Measurements from ENCODE around the gene ASXL1. TPM values are rescaled to one million over a fixed set of nuclear protein-coding genes. Genes with fewer than 3 reads are reported as not detected.

ASXL1 gene
- total RNA-seq, 1 donor from 2014 or later: 25.0 TPM

DNA sequence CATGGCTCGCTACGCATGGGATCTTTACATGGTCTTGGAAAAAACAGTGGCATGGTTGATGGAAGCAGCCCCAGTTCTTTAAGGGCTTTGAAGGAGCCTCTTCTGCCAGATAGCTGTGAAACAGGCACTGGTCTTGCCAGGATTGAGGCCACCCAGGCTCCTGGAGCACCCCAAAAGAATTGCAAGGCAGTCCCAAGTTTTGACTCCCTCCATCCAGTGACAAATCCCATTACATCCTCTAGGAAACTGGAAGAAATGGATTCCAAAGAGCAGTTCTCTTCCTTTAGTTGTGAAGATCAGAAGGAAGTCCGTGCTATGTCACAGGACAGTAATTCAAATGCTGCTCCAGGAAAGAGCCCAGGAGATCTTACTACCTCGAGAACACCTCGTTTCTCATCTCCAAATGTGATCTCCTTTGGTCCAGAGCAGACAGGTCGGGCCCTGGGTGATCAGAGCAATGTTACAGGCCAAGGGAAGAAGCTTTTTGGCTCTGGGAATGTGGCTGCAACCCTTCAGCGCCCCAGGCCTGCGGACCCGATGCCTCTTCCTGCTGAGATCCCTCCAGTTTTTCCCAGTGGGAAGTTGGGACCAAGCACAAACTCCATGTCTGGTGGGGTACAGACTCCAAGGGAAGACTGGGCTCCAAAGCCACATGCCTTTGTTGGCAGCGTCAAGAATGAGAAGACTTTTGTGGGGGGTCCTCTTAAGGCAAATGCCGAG is 78.2 kb downstream of the ASXL1 start:
- H3K4me3 ChIP-seq: no peak overlapping the region
- no peak for DNase-seq
- no peaks in the 10 kb centered on the region for H3K27me3 ChIP-seq (ENCODE audit: low read depth)
- H3K27ac ChIP-seq (replicated peaks): no peak overlapping the region
- H3K36me3 ChIP-seq: peaks cover 81% of the 10 kb centered on the region
- intact Hi-C loops (cut with micrococcal nuclease): no loop called here
- H3K9me3 ChIP-seq (replicated peaks): no peaks in the 10 kb centered on the region
- peaks cover 32% of the 10 kb centered on the region for H3K4me1 ChIP-seq
- TF ChIP-seq CTCF (IDR thresholded peaks at IDR 0.05; ENCODE audit: borderline replicate concordance): no peak

GRCh38 chr20:32436968-32437367 is 78.8 kb downstream of the ASXL1 start:
- Histone ChIP-seq H3K4me1 (peaks cover 25% of the 10 kb centered on the region), H3K27ac (replicated peaks) (no peak overlapping the region), H3K36me3 (peaks cover 81% of the 10 kb centered on the region), H3K27me3 (ENCODE audit: low read depth) (no peaks in the 10 kb centered on the region), H3K9me3 (replicated peaks) (no peaks in the 10 kb centered on the region), H3K4me3 (no peak overlapping the region)
- intact Hi-C loops (cut with micrococcal nuclease): no loop called here
- TF ChIP-seq CTCF (IDR thresholded peaks at IDR 0.05; ENCODE audit: borderline replicate concordance): no peak
- DNase-seq: no peak

- no peak overlapping the region for H3K27ac ChIP-seq (replicated peaks)
- H3K4me1 ChIP-seq: peaks cover 20% of the 10 kb centered on the region
- no peaks in the 10 kb centered on the region for H3K9me3 ChIP-seq (replicated peaks)
- TF ChIP-seq CTCF (IDR thresholded peaks at IDR 0.05; ENCODE audit: borderline replicate concordance): no peak
- no peaks in the 10 kb centered on the region for H3K27me3 ChIP-seq (ENCODE audit: low read depth)
- no peak for DNase-seq
- intact Hi-C loops (cut with micrococcal nuclease): no loop called here
- H3K36me3 ChIP-seq: peaks cover 79% of the 10 kb centered on the region
- H3K4me3 ChIP-seq: no peak overlapping the region
Observed at GRCh38 chr20:32437391-32438074, 79.4 kb downstream of the ASXL1 start.

GRCh38 chr20:32438331-32438858 is 80.3 kb downstream of the ASXL1 start:
- no peak for TF ChIP-seq CTCF (IDR thresholded peaks at IDR 0.05; ENCODE audit: borderline replicate concordance)
- intact Hi-C loops (cut with micrococcal nuclease): no loop called here
- Histone ChIP-seq H3K9me3 (replicated peaks) (no peaks in the 10 kb centered on the region), H3K27ac (replicated peaks) (no peak overlapping the region), H3K36me3 (peaks cover 70% of the 10 kb centered on the region), H3K4me1 (peaks cover 11% of the 10 kb centered on the region), H3K27me3 (ENCODE audit: low read depth) (no peaks in the 10 kb centered on the region), H3K4me3 (no peak overlapping the region)
- DNase-seq: no peak

GRCh38 chr20:32439132-32439829 is 81.2 kb downstream of the ASXL1 start:
- no peak for DNase-seq
- intact Hi-C loops (cut with micrococcal nuclease): no loop called here
- Histone ChIP-seq H3K27ac (replicated peaks) (no peak overlapping the region), H3K4me1 (peaks cover 2% of the 10 kb centered on the region), H3K9me3 (replicated peaks) (no peaks in the 10 kb centered on the region), H3K4me3 (no peak overlapping the region), H3K36me3 (peaks cover 62% of the 10 kb centered on the region), H3K27me3 (ENCODE audit: low read depth) (no peaks in the 10 kb centered on the region)
- no peak for TF ChIP-seq CTCF (IDR thresholded peaks at IDR 0.05; ENCODE audit: borderline replicate concordance)

All from left ventricle myocardium inferior (tissue), 1 donor.